BJ (cell line): ENCODE results near the gene MEF2D. TPM values are rescaled to one million over a fixed set of nuclear protein-coding genes. Genes with fewer than 3 reads are reported as not detected.

Source experiments
- CTCF ChIA-PET: fragments of 350-600 bp; formaldehyde crosslinking; extraction: SDS; loops from one replicate; lab custom pipeline; 2021; ENCODE audit warnings: antibody characterized with exemption, inconsistent platforms; lab: Yijun Ruan, JAX
- POLR2A ChIA-PET: fragments of 300-600 bp; sonication (Branson Sonifier 250); formaldehyde crosslinking; extraction: SDS; loops from one replicate; lab custom pipeline; 2021; ENCODE audit warnings: antibody characterized with exemption; lab: Charles Lee
- DNase-seq: peaks from one replicate; pipeline ENCODE4 v3.0.0-alpha.2; 2011; ENCODE audit warnings: low read depth
- H3K27me3 ChIP-seq: 2 replicates; pipeline ENCODE4 v1.6.0; 2011; ENCODE audit warnings: low read length; ENCODE audit not compliant: control insufficient read depth, insufficient read depth
- H3K36me3 ChIP-seq: 2 replicates; pipeline ENCODE4 v1.5.1; 2011; ENCODE audit warnings: low read length; ENCODE audit not compliant: control insufficient read depth, insufficient read depth
- H3K4me3 ChIP-seq: 2 replicates; pipeline ENCODE4 v1.5.1; 2011; ENCODE audit warnings: low read depth, mild to moderate bottlenecking, control low read depth, low read length
- polyA plus RNA-seq: library from polyadenylated mRNA; depleted of rRNA; stranded (reverse); fragments of >200 nt; gene quantifications from 2 replicates; pipeline ENCODE4 v1.2.3, GENCODE V29; 2011
- TF ChIP-seq, protein P1 (sequence below): IDR thresholded peaks from 2 replicates; pipeline ENCODE4 v1.5.1; 2011; ENCODE audit warnings: low read depth, mild to moderate bottlenecking, control low read depth, inconsistent platforms, low read length, moderate library complexity; ENCODE audit not compliant: insufficient read depth

Gene MEF2D
- polyA plus RNA-seq, 1 experiment, result 15.1 TPM

DNA sequence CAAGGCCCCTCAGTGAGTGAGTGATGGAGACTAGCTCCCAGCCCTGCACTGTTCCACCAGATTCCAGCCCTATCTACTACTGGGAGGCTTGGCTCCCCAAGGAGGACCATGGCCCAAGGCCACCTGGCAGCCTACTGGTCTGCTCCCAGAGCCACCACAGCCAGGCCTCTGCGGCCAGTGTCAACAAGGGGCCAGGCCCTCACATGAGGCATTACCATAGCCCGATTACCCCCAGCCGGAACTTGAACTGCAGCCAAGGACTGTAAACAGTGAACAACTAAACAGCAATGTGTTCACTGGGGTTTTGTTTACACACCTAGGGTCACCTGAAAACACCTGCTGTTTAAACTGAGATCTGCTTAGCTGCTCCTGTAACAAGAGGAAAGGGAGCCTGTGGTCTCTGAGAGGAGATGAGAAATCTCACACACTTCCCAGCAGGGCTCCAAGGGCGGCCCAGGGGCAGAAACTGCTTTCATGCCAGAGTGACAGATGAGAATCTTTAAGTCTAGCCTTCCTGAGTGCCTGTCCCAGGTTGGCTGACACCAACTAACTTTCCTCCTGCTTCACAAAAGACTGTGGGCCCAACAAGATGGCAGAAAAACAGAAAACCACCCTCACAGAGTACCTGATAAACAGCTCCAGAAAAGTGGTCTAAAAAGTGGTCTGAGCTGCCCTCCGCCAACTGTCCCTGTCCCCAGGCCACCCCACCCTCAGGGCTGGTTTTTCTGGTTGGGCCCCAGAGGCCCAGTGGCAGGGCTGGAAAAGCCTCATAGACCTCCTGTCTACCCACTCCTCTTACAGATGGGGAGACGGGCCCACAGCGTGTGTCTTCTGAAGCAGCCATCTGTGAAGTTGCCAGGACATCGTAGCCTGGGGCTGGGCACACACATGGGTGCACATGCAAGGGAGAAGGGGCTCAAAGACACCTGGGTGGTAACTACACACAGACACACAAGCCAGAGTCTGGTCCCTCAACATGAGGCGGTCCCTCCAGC, 28.8 kb downstream of the MEF2D start:
- POLR2A ChIA-PET, result no interaction called here
- TF ChIP-seq, protein P1, sequence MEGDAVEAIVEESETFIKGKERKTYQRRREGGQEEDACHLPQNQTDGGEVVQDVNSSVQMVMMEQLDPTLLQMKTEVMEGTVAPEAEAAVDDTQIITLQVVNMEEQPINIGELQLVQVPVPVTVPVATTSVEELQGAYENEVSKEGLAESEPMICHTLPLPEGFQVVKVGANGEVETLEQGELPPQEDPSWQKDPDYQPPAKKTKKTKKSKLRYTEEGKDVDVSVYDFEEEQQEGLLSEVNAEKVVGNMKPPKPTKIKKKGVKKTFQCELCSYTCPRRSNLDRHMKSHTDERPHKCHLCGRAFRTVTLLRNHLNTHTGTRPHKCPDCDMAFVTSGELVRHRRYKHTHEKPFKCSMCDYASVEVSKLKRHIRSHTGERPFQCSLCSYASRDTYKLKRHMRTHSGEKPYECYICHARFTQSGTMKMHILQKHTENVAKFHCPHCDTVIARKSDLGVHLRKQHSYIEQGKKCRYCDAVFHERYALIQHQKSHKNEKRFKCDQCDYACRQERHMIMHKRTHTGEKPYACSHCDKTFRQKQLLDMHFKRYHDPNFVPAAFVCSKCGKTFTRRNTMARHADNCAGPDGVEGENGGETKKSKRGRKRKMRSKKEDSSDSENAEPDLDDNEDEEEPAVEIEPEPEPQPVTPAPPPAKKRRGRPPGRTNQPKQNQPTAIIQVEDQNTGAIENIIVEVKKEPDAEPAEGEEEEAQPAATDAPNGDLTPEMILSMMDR, result no peak
- DNase-seq, result no peak
- no peaks in the 10 kb centered on the region for H3K27me3 ChIP-seq
- H3K36me3 ChIP-seq, result peaks cover 62% of the 10 kb centered on the region
- H3K4me3 ChIP-seq, result no peak overlapping the region
- CTCF ChIA-PET, result interaction anchor here (1.4 kb wide), 1 partner anchor 8 kb away, joined by 7 read pairs; no protein-coding TSS in a partner anchor

DNA sequence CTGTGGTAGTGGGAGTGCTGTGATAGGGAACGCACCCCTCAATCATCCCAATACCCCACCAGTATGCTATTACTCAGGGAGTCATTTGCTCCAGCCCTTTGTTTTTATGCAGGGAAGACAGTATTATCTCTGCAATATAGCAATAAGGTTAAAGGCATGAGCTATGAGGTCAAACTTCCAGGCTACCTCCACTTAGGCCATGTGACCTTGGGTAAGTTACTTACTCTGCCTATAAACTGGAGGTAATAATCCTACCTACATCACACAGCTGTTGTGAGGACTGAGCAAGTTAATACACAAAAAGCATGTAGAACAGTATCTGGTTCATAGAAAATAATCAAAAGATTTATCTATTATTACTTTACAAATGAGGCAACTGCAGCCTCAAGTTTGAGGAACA, 30.1 kb downstream of the MEF2D start:
- ChIA-PET POLR2A (no interaction called here), CTCF (interaction anchor here (0.7 to 1.4 kb wide), 3 partner anchors 10 to 59 kb away, joined by 4 to 7 read pairs (median 4); no protein-coding TSS in a partner anchor)
- Histone ChIP-seq H3K27me3 (no peaks in the 10 kb centered on the region), H3K36me3 (peaks cover 62% of the 10 kb centered on the region), H3K4me3 (no peak overlapping the region)
- TF ChIP-seq, protein P1, result no peak
- DNase-seq, result no peak

DNA sequence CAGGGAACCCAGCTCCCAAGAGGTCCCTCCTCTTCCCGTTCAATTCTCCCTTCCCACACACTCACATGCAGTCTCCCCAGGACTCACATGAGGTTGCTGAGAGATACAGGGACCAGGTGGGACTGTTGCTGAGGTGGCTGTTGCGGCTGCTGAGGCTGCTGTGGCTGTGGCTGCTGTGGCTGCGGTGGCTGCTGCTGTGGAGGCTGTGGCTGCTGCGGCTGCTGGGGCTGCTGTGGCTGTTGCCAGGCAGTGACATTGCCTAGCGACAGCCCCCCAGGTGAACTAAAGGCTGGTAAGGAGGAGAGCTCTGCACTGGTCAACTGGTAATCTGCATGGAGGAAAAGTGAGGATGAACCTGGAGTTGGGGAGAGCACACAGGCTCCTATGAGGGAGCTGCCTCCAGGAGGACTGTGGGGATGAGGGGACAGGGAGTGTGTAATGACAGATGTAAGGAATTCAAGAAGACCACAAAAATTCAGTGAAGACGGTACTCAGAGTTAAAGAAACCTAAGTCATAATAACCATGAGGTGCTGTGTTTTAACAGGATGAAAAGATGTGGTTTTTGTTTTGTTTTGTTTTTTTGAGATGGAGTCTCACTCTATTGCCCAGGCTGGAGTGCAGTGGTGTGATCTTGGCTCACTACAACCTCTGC, 31.8 kb downstream of the MEF2D start:
- POLR2A ChIA-PET, result no interaction called here
- no peak for DNase-seq
- CTCF ChIA-PET, result interaction anchor here (1.2 kb wide), 1 partner anchor 23 kb away, joined by 3 read pairs; no protein-coding TSS in a partner anchor
- H3K27me3 ChIP-seq, result no peaks in the 10 kb centered on the region
- H3K4me3 ChIP-seq, result no peak overlapping the region
- H3K36me3 ChIP-seq, result peaks cover 54% of the 10 kb centered on the region
- TF ChIP-seq, protein P1, result no peak

DNA sequence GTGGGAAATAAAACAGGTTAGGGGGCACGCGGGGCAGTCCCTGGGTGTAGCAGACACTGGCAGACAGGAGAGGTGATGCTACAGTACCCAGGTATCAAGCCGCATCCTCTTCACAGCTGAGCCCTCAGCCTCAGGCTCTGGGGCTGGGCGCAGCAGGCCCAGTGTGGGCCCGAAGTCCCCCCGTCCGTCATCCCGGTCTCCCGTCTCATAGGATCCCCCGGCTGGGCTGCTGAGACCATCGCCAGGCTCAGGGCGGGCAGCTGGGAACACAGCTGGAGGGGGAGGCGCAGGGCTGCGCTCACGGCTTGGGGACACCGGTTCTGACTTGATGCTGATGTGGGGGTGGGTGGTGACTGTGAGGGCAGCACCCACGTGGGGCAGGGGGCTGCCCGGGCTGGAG, 32.7 kb downstream of the MEF2D start:
- Histone ChIP-seq H3K27me3 (no peaks in the 10 kb centered on the region), H3K4me3 (no peak overlapping the region), H3K36me3 (peaks cover 51% of the 10 kb centered on the region)
- DNase-seq, result no peak
- ChIA-PET POLR2A (no interaction called here), CTCF (no interaction called here)
- TF ChIP-seq, protein P1, result no peak

DNA sequence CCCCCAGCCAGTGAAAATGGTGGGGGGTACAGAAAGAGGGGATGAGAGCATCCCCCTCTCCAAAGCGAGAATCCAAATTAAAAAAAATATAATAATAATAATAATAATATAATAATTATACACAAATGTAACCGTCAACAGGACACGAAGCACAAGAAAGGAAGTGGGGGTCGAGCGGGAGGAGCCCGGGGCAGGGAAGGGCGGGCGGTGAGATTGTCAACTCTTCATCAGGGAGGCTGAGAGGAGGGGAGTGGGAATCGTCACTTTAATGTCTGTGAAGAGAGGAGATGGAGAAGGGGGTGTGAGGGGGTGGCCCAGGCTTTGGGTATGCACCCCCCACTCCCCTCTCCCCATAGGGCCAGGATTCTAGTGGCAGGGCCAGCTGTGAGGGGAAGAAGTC, 33.2 kb downstream of the MEF2D start:
- ChIA-PET POLR2A (no interaction called here), CTCF (no interaction called here)
- Histone ChIP-seq H3K4me3 (no peak overlapping the region), H3K27me3 (no peaks in the 10 kb centered on the region), H3K36me3 (peaks cover 51% of the 10 kb centered on the region)
- TF ChIP-seq, protein P1, result no peak
- DNase-seq, result no peak
